Measurements from ENCODE around the gene RERE.
"Not testable (repeated sequence)": the region's sequence is repeated elsewhere in the genome, so short reads cannot be mapped to it uniquely, and the experiment has no call there.

Gene RERE

DNA sequence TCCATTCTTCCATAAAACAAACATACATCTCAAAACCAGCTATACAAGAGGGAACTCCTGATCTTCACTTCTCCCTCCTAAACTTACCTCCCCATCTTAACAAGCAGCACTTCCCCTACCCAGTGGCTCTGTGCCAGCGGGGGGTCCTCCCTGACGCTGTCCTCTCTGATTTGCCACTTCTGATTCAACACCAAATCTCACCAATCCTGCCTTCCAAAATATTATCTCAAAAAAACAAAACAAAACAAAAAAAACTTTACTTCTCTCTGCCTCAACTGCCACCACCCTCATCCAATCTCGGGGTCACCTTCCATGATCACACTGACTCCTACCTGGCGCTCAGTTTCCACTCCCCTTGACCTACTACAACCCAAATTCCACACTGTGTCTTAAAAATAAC, 426.7 kb downstream of the RERE start:
- DNase-seq = no peak

DNA sequence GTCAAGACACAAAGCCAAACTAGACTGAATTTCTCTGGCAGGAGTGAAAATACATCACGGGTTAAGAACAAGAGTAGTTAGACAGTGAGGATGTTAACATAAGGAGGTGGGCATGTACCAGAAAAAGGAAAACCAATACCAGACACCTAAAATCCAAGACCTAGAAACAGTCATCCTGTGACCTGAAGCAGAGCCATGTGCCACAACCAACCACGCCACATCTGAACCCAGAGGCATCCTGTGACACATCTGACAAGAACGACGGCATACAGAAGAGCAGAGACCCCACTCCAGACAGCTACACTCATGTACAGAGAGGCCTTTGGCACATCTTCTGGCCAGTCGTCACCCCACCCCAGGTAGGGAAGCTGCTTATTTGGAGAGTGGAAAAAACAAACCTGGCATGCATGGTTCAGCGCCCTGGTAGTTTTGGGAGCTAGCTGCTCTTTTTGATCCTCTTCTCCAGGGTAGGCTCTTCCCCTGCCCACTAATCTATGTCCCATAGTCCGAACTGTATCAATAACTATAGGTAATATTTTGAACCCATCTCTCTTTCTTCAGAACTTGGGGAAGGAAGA, 427.4 kb downstream of the RERE start:
- no peak for DNase-seq

- DNase-seq = no peak
These were observed 428.5 kb downstream of the RERE start for GRCh38 chr1:8388732-8389562.

GRCh38 chr1:8386247-8386646, 431.2 kb downstream of the RERE start:
- no peak for DNase-seq

- no peak for DNase-seq
These were observed 432.9 kb downstream of the RERE start for GRCh38 chr1:8384577-8384976.

DNA sequence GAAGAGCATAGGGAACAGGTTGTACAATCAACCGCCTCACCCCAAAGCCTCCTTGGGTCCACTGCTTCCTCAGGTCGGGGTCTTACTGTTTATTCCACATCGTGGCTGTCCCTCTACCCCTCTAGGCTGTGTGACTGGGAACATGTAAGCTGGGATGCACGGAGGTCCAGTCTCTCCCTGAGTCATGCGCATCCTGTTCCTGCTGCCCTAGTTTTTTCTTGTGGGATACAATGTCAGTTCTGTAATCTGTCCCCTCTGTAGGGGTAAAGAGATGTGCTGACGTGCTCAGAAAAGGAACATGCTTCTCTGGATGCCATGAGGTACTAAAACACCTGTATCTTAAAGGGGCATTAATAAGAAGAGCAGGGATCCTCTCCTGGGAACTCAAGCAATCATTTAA, 433.4 kb downstream of the RERE start:
- DNase-seq = no peak

DNA sequence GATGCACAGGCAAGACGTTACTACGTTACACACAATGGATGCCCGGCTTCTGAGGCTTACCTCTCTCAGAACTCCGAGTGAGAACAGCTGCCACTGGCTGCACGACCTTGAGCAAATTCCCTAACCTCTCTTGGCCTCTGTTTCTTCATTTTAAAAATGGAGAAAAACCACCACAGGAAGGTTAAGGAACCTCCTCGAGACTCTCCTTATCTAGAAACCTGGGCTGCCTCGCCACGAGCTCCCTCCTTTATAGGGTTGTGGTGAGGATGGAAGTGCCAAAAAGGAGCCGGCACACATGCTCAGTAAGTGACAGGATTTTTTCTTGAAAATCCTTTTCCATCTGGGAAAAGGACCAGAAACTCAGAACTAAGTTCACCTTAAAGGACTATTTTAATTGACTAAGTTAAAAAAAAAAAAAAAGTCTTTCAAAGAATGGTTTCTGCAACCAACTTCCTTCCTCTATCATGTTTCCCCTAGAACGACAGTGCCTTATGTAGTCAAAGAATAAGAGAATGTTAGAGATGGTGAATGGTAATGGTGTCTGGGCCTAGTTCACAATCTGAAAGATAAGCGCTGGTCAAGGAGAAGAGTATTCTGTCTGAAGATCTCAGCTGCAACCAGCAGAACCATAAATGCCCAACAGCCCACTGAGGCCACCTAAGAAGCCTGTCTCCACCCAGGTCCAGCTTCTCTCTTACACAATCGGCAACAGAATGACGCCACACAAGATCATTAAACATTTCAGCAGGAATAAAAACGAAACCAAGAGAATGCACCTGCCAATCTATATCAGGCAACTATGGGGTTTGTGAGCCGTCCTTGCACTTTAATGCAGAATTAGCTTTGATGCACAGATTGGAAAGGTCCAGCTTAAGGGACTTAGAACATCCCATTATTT, 434.6 kb downstream of the RERE start:
- no peak for DNase-seq

DNA sequence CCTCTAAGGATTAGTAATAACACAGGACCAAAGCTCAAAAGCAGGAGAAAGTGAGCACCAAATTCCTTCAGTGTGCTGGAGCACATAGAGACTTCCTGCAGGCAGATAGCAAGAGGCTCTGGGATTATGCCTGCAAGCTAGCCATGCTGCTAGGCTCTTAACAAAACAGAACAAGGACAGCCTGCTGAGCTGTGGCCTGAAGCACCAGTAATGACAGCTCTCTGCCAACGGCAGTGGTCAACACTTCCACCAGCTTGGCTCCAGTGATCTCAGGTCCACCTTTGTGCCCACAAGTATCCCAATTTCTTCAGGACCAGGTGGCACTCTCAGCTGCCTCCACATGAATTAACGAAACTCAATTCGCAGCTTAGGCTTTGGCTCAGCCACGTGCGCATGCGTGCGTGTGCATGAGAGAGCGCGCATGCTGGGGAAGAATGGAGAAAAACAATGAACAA, 435.4 kb downstream of the RERE start:
- no peak for DNase-seq

- DNase-seq = no peak
These were observed 435.8 kb downstream of the RERE start for GRCh38 chr1:8381618-8382017.

- DNase-seq = not testable (repeated sequence)
These were observed 437.1 kb downstream of the RERE start for GRCh38 chr1:8380310-8380709.

GRCh38 chr1:8379513-8380186, 437.8 kb downstream of the RERE start:
- DNase-seq = no peak

- DNase-seq = no peak
These were observed 438.4 kb downstream of the RERE start for GRCh38 chr1:8378981-8379470.

GRCh38 chr1:8378178-8378577, 439.3 kb downstream of the RERE start:
- no peak for DNase-seq

- no peak for DNase-seq
These were observed 440.0 kb downstream of the RERE start for GRCh38 chr1:8377271-8377981.

GRCh38 chr1:8376358-8376840, 441.0 kb downstream of the RERE start:
- no peak for DNase-seq

- no peak for DNase-seq
These were observed 442.6 kb downstream of the RERE start for GRCh38 chr1:8374812-8375211.

GRCh38 chr1:8374356-8374755, 443.1 kb downstream of the RERE start:
- no peak for DNase-seq

DNA sequence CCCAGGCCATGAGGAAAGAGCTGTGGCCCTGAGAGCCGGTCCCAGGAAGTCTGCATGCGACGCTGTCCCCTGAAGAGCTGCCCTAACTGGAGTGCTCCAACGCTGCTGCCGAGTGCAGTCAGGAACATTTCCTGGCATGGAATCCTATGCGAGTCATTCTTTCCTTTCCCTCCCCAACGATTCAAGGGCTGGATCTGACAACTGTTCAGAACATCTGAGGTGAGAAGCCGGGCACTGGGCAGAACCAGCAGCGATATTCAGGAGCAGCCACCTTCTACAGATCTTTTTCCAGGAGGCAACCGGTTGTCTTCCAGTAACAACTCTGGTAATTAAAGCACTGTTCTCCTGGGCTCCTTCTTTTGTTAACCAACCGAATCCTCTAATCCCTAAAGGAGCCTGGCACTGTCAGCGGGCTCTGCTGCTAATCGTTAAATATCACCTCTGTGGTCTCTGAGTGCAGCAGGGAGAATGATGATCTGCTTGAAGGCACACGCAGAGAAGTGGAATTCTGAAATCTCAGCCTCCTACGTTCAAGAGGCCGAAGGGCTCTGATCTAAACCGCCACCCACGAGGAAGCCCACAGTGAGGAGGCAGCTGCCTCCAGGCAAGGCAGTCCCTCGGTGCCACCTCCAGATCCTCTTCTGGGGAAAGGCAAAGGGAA, 443.7 kb downstream of the RERE start:
- no peak for DNase-seq

DNA sequence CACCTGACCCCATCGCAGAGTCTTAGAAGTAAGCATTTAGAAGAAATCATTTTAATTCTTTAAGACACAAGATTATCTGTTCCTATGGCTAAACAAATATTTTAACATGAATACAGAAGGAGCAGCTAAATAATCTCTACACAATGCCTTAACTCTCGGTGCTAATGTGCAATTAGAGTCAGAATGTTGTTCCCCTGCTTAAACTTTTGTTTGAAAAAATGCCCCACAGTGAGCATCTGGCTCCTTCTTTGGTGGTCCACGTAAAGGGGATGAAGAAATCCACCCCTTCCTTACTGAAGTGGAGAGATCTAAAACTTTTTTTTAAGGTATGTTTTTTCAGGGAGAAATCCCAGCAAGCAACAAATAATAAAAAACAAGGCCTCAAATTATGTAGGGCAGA, 444.3 kb downstream of the RERE start:
- DNase-seq = no peak

GRCh38 chr1:8371372-8371991, 446.0 kb downstream of the RERE start:
- DNase-seq = no peak

GRCh38 chr1:8370905-8371315, 446.5 kb downstream of the RERE start:
- DNase-seq = no peak

Measured in stimulated activated CD4-positive, alpha-beta T cell treated with anti-CD3 and anti-CD28 coated beads, Interleukin-2, amount 100 ng/mL, for 48 hours (primary cell).